HG03439 (cell line): ENCODE measurements around the gene PTPRCAP.
A peak's percentile ranks its signal among the peaks of the same experiment; 100 is the strongest.

Experiments used
- ATAC-seq: cut with Tn5 transposase; IDR thresholded peaks from one replicate; pipeline ENCODE4 v1.9.1; 2021; ENCODE audit warnings: mild to moderate bottlenecking, moderate library complexity; ENCODE audit not compliant: unreplicated experiment

PTPRCAP gene

DNA sequence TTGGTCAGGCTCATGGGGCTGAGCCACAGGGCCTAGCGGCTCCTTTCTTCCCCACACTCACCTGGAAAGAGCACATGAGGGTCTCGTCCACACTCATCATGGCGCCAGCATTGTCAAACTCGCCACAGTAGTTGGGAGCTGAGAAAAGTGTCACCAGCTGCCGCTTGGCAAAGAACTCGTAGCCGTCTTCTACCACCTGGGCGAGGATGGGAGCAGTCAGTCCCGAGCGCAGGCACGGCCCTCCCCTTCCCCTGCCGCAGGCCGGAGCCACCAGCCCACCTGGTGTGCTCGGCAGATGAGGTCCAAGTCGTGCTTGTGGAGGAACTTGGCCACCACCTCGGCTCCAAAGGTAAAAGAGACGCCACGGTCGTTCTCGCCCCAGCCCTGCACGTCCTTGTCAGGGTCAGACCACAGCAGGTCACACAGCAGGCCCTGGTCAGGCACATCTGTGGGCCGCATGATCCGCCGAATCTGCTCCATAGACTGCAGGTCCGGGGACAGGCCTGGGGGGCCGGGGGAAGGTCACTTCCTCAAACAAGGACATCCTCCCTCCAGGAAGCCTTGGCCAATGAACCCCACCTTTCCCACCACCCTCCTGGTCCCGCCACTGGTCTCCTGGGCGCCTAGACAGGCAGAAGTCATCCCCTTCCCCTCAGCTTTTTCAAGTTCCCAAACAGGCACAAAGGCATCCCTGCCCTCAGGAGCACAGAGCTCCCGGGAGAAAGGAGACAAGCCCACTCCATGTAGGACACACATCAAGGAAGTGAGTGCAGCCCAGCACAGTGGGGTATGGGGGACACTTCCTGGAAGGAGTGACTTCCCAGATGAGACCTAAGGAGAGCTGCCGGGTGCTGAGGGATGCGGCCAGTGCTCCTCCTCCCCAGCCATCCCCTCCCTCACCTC lies 38.6 kb downstream of the PTPRCAP start:
- ATAC-seq, result no peak

GRCh38 chr11:67397986-67398660 lies 39.4 kb downstream of the PTPRCAP start:
- no peak for ATAC-seq

- ATAC-seq, result no peak
Observed at GRCh38 chr11:67397536-67397935, 39.9 kb downstream of the PTPRCAP start.

- ATAC-seq, result no peak
Observed at GRCh38 chr11:67396587-67397389, 40.7 kb downstream of the PTPRCAP start.

GRCh38 chr11:67396259-67396581 lies 41.3 kb downstream of the PTPRCAP start:
- ATAC-seq, result no peak

GRCh38 chr11:67395555-67396258 lies 41.8 kb downstream of the PTPRCAP start:
- no peak for ATAC-seq

DNA sequence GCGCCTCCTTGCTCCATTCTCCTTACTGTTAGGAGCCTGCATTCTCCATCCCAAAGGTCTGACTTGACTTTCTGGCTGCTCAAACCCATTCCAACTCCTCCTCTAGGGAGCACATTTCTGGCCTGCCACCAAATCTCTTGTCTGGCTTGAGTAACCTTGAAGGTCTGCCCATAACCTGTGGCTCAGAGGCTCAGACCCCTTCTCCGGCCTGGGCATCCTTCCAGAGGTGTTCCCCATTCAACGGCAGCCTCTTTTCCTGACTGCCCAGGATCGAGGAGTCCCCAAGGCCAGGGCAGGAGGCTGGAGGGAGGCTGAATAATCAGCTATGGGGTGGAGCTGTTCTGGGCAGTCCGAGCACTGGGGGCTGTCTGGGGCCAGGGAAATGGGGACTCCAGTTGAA lies 43.5 kb downstream of the PTPRCAP start:
- ATAC-seq, result no peak

- ATAC-seq, result no peak
Observed at GRCh38 chr11:67393437-67393836, 44.0 kb downstream of the PTPRCAP start.

DNA sequence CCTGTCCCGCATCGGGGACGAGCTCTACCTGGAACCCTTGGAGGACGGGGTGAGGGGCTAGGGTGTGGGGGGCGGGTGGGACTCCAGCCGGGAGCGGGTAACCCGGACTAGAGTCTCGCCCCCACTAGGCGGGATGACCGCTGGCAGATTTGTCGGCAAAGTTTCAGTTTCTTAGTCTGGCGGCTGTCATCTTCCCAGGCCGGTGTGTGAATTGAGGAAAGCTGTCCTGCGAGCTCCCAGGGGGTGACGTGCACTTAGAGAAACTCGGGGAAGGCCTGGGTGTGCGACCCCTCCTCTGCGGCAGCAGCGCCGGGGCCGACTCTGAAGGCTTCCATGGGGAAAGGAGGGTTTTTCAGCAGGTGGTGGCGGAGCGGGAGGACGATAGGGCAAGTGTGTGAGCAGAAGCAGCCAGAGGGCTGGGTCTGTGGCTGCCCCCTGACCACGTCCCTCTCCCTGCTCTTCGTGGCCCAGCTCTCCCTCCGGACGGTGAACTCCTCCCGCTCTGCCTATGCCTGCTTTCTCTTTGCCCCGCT lies 45.2 kb downstream of the PTPRCAP start:
- no peak for ATAC-seq

- ATAC-seq, result peak; percentile 60
Observed at GRCh38 chr11:67391304-67392182, 45.9 kb downstream of the PTPRCAP start, which contains the start of gene RAD9A. Gene RAD9A, plus strand, starts transcription at chr11:67391986. Its CDS starts 59 bp downstream, at chr11:67392045.

GRCh38 chr11:67390947-67391303 lies 46.6 kb downstream of the PTPRCAP start:
- no peak for ATAC-seq

GRCh38 chr11:67389477-67389876 lies 48.0 kb downstream of the PTPRCAP start:
- ATAC-seq, result no peak

DNA sequence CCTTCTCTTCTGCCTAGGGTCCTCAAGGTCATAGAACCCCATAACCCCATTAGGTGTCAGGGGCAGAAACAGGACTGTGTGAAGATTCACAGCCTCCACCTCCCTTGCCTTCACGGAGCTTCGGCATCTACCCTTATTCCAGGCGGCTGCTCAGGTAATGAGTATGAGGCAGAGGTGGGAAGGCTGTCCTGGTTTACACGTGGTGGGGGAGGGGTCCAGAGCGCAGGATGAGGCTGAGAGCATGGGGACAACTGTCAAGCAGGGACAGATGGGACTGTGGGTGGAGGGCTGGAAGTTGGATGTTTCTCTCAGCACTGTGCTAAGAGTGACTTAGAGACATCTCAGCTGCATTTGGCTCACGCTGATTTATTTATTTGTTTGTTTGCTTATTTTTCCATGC lies 50.0 kb downstream of the PTPRCAP start:
- no peak for ATAC-seq

GRCh38 chr11:67387069-67387468 lies 50.4 kb downstream of the PTPRCAP start:
- no peak for ATAC-seq
